GM21390 (cell line): Measurements from ENCODE around the gene CD82.
A peak's percentile ranks its signal among the peaks of the same experiment; 100 is the strongest.

Experiments
- ATAC-seq: cut with Tn5 transposase; IDR thresholded peaks from one replicate; pipeline ENCODE4 v1.9.1; 2021; ENCODE audit not compliant: unreplicated experiment

The CD82 gene

GRCh38 chr11:44565211-44565952 is at the start of gene CD82:
TSS of gene CD82 (plus strand) at chr11:44565663. CDS start at chr11:44594663, 29,000 bp downstream.
- ATAC-seq: peak; percentile 75

- no peak for ATAC-seq
These were observed 48.6 kb upstream of the CD82 start for GRCh38 chr11:44516688-44517507.

GRCh38 chr11:44517541-44517940 is 47.9 kb upstream of the CD82 start:
- no peak for ATAC-seq

GRCh38 chr11:44518968-44519550 is 46.4 kb upstream of the CD82 start:
- no peak for ATAC-seq

- no peak for ATAC-seq
These were observed 45.3 kb upstream of the CD82 start for GRCh38 chr11:44519989-44520737.

- no peak for ATAC-seq
These were observed 44.3 kb upstream of the CD82 start for GRCh38 chr11:44521148-44521547.

- no peak for ATAC-seq
These were observed 43.2 kb upstream of the CD82 start for GRCh38 chr11:44522294-44522693.

- ATAC-seq: no peak
These were observed 41.1 kb upstream of the CD82 start for GRCh38 chr11:44524346-44524745.

- ATAC-seq: no peak
These were observed 40.7 kb upstream of the CD82 start for GRCh38 chr11:44524751-44525201.

GRCh38 chr11:44525473-44526252 is 39.8 kb upstream of the CD82 start:
- no peak for ATAC-seq

GRCh38 chr11:44526438-44526837 is 39.0 kb upstream of the CD82 start:
- ATAC-seq: no peak

GRCh38 chr11:44527476-44527875 is 38.0 kb upstream of the CD82 start:
- ATAC-seq: no peak

- no peak for ATAC-seq
These were observed 37.4 kb upstream of the CD82 start for GRCh38 chr11:44528103-44528502.

- ATAC-seq: no peak
These were observed 36.9 kb upstream of the CD82 start for GRCh38 chr11:44528581-44528980.

- ATAC-seq: no peak
These were observed 35.5 kb upstream of the CD82 start for GRCh38 chr11:44529895-44530412.

- no peak for ATAC-seq
These were observed 34.9 kb upstream of the CD82 start for GRCh38 chr11:44530413-44531115.

GRCh38 chr11:44531116-44531504 is 34.4 kb upstream of the CD82 start:
- no peak for ATAC-seq

GRCh38 chr11:44531636-44532035 is 33.8 kb upstream of the CD82 start:
- no peak for ATAC-seq

- ATAC-seq: no peak
These were observed 32.7 kb upstream of the CD82 start for GRCh38 chr11:44532809-44533208.
